K562 (cell line): Measurements from ENCODE around the gene ZBTB2. TPM values are rescaled to one million over a fixed set of nuclear protein-coding genes. Genes with fewer than 3 reads are reported as not detected.
A peak's percentile ranks its signal among the peaks of the same experiment; 100 is the strongest.

Experiments
- BHLHE40 ChIP-seq: IDR thresholded peaks from 2 replicates; pipeline ENCODE4 v1.6.1; 2011; ENCODE audit warnings: low read length, improper control_type of control experiment
- BRCA1 ChIP-seq, 2 experiments: fragments of 450-650 bp in 1 of 2; sonication (generic) in 1 of 2; formaldehyde crosslinking in 1 of 2; IDR thresholded peaks; 2 replicates each; pipeline versions ENCODE4 v1.5.0 to v1.6.1; 2017 to 2020; ENCODE audit warnings: mild to moderate bottlenecking in 1 of 2, missing genetic modification reagents in 1 of 2
- CTCF ChIP-seq, 3 experiments: IDR thresholded peaks in 2 of 3; conservative IDR thresholded peaks in 1 of 3; 2 replicates each; pipeline ENCODE4 v1.5.1; 2011 to 2012; ENCODE audit warnings: low read length in 3 of 3, mild to moderate bottlenecking in 3 of 3, control low read depth in 2 of 3, improper control_type of control experiment in 1 of 3, inconsistent platforms in 1 of 3, low read depth in 1 of 3, mixed read lengths in 1 of 3, moderate library complexity in 1 of 3; ENCODE audit not compliant: insufficient read depth in 2 of 3
- E2F6 ChIP-seq, 2 experiments: IDR thresholded peaks; 2 replicates each; pipeline ENCODE4 v1.6.1; 2011; ENCODE audit warnings: borderline replicate concordance in 1 of 2, control low read depth in 1 of 2, low read depth in 1 of 2, low read length in 1 of 2, mild to moderate bottlenecking in 1 of 2, mixed read lengths in 1 of 2, moderate library complexity in 1 of 2; ENCODE audit not compliant: insufficient read depth in 1 of 2, insufficient read length in 1 of 2, poor library complexity in 1 of 2, severe bottlenecking in 1 of 2; ENCODE audit errors: extremely low read depth in 1 of 2
- EP400 ChIP-seq: fragments of 450-650 bp; IDR thresholded peaks from 2 replicates; pipeline ENCODE4 v1.6.1; 2017; ENCODE audit warnings: antibody characterized with exemption, mild to moderate bottlenecking, moderate library complexity
- NCOA4 ChIP-seq: fragments of 450-650 bp; IDR thresholded peaks from 2 replicates; pipeline ENCODE4 v1.6.1; 2018; ENCODE audit warnings: mild to moderate bottlenecking; ENCODE audit not compliant: partially characterized antibody
- NR2F6 ChIP-seq: fragments of 450-650 bp; formaldehyde crosslinking; IDR thresholded peaks from 2 replicates; pipeline ENCODE4 v1.4.0; 2020; ENCODE audit warnings: mild to moderate bottlenecking
- RBM17 ChIP-seq: fragments of 200-400 bp; formaldehyde crosslinking; IDR thresholded peaks from 2 replicates; pipeline ENCODE4 v1.6.1; 2017; ENCODE audit warnings: low read depth, mild to moderate bottlenecking, low read length, borderline replicate concordance
- SIN3A ChIP-seq, 2 experiments: fragments of 150-350 bp in 1 of 2; IDR thresholded peaks; 2 replicates each; pipeline ENCODE4 v1.6.1; 2011 to 2016; ENCODE audit warnings: borderline replicate concordance in 2 of 2, low read depth in 2 of 2, low read length in 2 of 2, mild to moderate bottlenecking in 2 of 2, moderate library complexity in 2 of 2; ENCODE audit not compliant: control insufficient read depth in 1 of 2
- TBP ChIP-seq: optimal IDR thresholded peaks from 2 replicates; pipeline ENCODE3; 2011; ENCODE audit warnings: low read depth, low read length, improper control_type of control experiment
- THAP12 ChIP-seq: fragments of 250-450 bp; sonication (Bioruptor Pico); IDR thresholded peaks from 2 replicates; pipeline ENCODE4 v1.9.0; 2021; ENCODE audit warnings: mild to moderate bottlenecking, inconsistent platforms
- ZFPM2 ChIP-seq: fragments of 250-450 bp; sonication (Bioruptor Pico); IDR thresholded peaks from 2 replicates; pipeline ENCODE4 v1.5.1; 2022; ENCODE audit warnings: mild to moderate bottlenecking
- ZSCAN29 ChIP-seq: fragments of 450-650 bp; IDR thresholded peaks from 2 replicates; pipeline ENCODE4 v1.6.1; 2017
- polyA plus RNA-seq, 8 experiments: library from polyadenylated mRNA; depleted of rRNA in 4 of 8; stranded (reverse) in 5 of 8; unstranded in 3 of 8; fragments of >200 nt; fragmentation: Nextera tagmentation in 2 of 8; fragmentation: Illumina TruSeq in 1 of 8; extraction: Ambion mirVana in 2 of 8; extraction: Trizol in 1 of 8; gene quantifications; 2 replicates each; pipeline versions ENCODE4 v1.2.1 to v1.2.3, GENCODE V29; 2011 to 2014; ENCODE audit warnings: inconsistent platforms in 1 of 8, missing spikeins in 1 of 8
- total RNA-seq, 7 experiments: library from RNA; depleted of rRNA in 6 of 7; stranded (reverse); fragments of >200 nt in 6 of 7; fragmentation: Illumina TruSeq in 2 of 7; extraction: Trizol in 2 of 7; gene quantifications; 2 replicates each; pipeline versions ENCODE4 v1.2.1 to v1.2.3, GENCODE V29; 2011 to 2021; ENCODE audit warnings: low replicate concordance in 1 of 7
- TF ChIP-seq, protein P1 (sequence below), 2 experiments: fragments of 450-650 bp; conservative IDR thresholded peaks; 2 replicates each; pipeline ENCODE4 v1.6.1; 2017; ENCODE audit warnings: mild to moderate bottlenecking in 2 of 2, moderate library complexity in 2 of 2
- TF ChIP-seq, protein P2 (sequence below): fragments of 250-450 bp; sonication (Bioruptor Pico); IDR thresholded peaks from 2 replicates; pipeline ENCODE4 v1.8.0; 2022; ENCODE audit warnings: moderate library complexity, mild to moderate bottlenecking, inconsistent platforms
- TF ChIP-seq, protein P3 (sequence below): fragments of 450-650 bp; IDR thresholded peaks from 2 replicates; pipeline ENCODE4 v1.6.1; 2017; ENCODE audit warnings: mild to moderate bottlenecking, moderate library complexity

Gene ZBTB2
- total and polyA plus RNA-seq, 9 of the 15 experiments (the other 6 are each of a cell fraction or from before 2014, with no cell fraction given) = 5.1 to 26.2 (median 16.4) TPM

GRCh38 chr6:151389618-151390275 lies 1.6 kb downstream of the ZBTB2 start (continued):
- TF ChIP-seq, protein P1, sequence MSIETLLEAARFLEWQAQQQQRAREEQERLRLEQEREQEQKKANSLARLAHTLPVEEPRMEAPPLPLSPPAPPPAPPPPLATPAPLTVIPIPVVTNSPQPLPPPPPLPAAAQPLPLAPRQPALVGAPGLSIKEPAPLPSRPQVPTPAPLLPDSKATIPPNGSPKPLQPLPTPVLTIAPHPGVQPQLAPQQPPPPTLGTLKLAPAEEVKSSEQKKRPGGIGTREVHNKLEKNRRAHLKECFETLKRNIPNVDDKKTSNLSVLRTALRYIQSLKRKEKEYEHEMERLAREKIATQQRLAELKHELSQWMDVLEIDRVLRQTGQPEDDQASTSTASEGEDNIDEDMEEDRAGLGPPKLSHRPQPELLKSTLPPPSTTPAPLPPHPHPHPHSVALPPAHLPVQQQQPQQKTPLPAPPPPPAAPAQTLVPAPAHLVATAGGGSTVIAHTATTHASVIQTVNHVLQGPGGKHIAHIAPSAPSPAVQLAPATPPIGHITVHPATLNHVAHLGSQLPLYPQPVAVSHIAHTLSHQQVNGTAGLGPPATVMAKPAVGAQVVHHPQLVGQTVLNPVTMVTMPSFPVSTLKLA (conservative IDR thresholded peaks at IDR 0.05) = peak; percentile 13 to 17; a peak in 3 of 4 replicates
- TF ChIP-seq THAP12 (peak; percentile 95), BHLHE40 (peak; percentile 19; the same call in 1 of the 2 replicates), CTCF (IDR thresholded peaks at IDR 0.05 in 2 of 3, conservative IDR thresholded peaks at IDR 0.05 in 1 of 3; ENCODE audit: insufficient read depth in 2 of 3, low read depth in 1 of 3, low read length in 3 of 3) (peak in 1 of 3 experiments; percentile 4; a peak in 1 of 6 replicates), ZFPM2 (CRISPR knock-in tag) (no peak), TBP (peak; percentile 86), NCOA4 (no peak), E2F6 (IDR thresholded peaks at IDR 0.05; ENCODE audit: borderline replicate concordance in 1 of 2, extremely low read depth in 1 of 2, insufficient read depth in 1 of 2, insufficient read length in 1 of 2, low read depth in 1 of 2, low read length in 1 of 2, poor library complexity in 1 of 2, severe bottlenecking in 1 of 2) (peak in 1 of 2 experiments; percentile 45), NR2F6 (CRISPR knock-in tag) (0 out of 2 replicates have a peak, but pooled peaks have one; percentile 38), ZSCAN29 (0 out of 2 replicates have a peak, but pooled peaks have one; percentile 54), BRCA1 (IDR thresholded peaks at IDR 0.05) (no peak), BRCA1 (CRISPR knock-in tag; IDR thresholded peaks at IDR 0.05) (no peak), EP400 (peak; percentile 74; the same call in 1 of the 2 replicates), RBM17 (no peak), SIN3A (IDR thresholded peaks at IDR 0.05; ENCODE audit: borderline replicate concordance in 2 of 2, control insufficient read depth in 1 of 2, low read depth in 2 of 2, low read length in 2 of 2) (peak in 1 of 2 experiments; percentile 83; a peak in 1 of 4 replicates)
- TF ChIP-seq, protein P2, sequence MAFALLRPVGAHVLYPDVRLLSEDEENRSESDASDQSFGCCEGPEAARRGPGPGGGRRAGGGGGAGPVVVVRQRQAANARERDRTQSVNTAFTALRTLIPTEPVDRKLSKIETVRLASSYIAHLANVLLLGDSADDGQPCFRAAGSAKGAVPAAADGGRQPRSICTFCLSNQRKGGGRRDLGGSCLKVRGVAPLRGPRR (CRISPR knock-in tag) = no peak
- TF ChIP-seq, protein P3, sequence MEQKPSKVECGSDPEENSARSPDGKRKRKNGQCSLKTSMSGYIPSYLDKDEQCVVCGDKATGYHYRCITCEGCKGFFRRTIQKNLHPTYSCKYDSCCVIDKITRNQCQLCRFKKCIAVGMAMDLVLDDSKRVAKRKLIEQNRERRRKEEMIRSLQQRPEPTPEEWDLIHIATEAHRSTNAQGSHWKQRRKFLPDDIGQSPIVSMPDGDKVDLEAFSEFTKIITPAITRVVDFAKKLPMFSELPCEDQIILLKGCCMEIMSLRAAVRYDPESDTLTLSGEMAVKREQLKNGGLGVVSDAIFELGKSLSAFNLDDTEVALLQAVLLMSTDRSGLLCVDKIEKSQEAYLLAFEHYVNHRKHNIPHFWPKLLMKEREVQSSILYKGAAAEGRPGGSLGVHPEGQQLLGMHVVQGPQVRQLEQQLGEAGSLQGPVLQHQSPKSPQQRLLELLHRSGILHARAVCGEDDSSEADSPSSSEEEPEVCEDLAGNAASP = no peak
